Osteoblast (primary cell): Measurements from ENCODE around the gene TMEM238. TPM values are rescaled to one million over a fixed set of nuclear protein-coding genes. Genes with fewer than 3 reads are reported as not detected.
"Not testable (repeated sequence)": the region's sequence is repeated elsewhere in the genome, so short reads cannot be mapped to it uniquely, and the experiment has no call there.

Source experiments
- DNase-seq: peaks from one replicate; pipeline ENCODE4 v3.0.0; 2011; ENCODE audit warnings: low spot score, mixed read lengths; ENCODE audit not compliant: insufficient read length; ENCODE audit errors: missing footprints
- H2AFZ ChIP-seq: 2 replicates; pipeline ENCODE4 v1.6.0; 2011; ENCODE audit warnings: mild to moderate bottlenecking, low read length
- H3K27ac ChIP-seq: 2 replicates; pipeline ENCODE4 v1.5.1; 2011; ENCODE audit warnings: mild to moderate bottlenecking, low read depth, low read length, moderate library complexity
- H3K27me3 ChIP-seq: 2 replicates; pipeline ENCODE4 v1.6.0; 2012; ENCODE audit warnings: mild to moderate bottlenecking, control low read depth, inconsistent platforms, low read length, moderate library complexity; ENCODE audit not compliant: insufficient read depth
- H3K36me3 ChIP-seq: 2 replicates; pipeline ENCODE4 v1.5.1; 2011; ENCODE audit warnings: mild to moderate bottlenecking, low read length, control low read depth, moderate library complexity; ENCODE audit not compliant: insufficient read depth
- H3K4me1 ChIP-seq: 2 replicates; pipeline ENCODE4 v1.5.1; 2011; ENCODE audit warnings: mild to moderate bottlenecking, low read length, control low read depth, moderate library complexity; ENCODE audit not compliant: insufficient read depth
- H3K4me2 ChIP-seq: 2 replicates; pipeline ENCODE4 v1.6.0; 2011; ENCODE audit warnings: mild to moderate bottlenecking, low read length; ENCODE audit not compliant: insufficient read depth
- H3K4me3 ChIP-seq: fragments of 200-600 bp; sonication (generic); 3 replicates; pipeline ENCODE4 v1.5.1; 2012; ENCODE audit warnings: mild to moderate bottlenecking, low read length, inconsistent platforms; ENCODE audit not compliant: insufficient read depth
- H3K79me2 ChIP-seq: 2 replicates; pipeline ENCODE4 v1.6.0; 2012; ENCODE audit warnings: mild to moderate bottlenecking, low read length, control low read depth, inconsistent platforms; ENCODE audit not compliant: insufficient read depth
- H3K9me3 ChIP-seq: 2 replicates; pipeline ENCODE4 v1.5.1; 2011; ENCODE audit warnings: low read depth, low read length, control low read depth
- H4K20me1 ChIP-seq: 2 replicates; pipeline ENCODE4 v1.6.0; 2012; ENCODE audit warnings: mild to moderate bottlenecking, low read length, control low read depth; ENCODE audit not compliant: insufficient read depth
- total RNA-seq: library from RNA; depleted of rRNA; stranded (reverse); fragments of >200 nt; gene quantifications from 2 replicates; pipeline ENCODE4 v1.2.3, GENCODE V29; 2012
- TF ChIP-seq, protein P1 (sequence below): IDR thresholded peaks from 2 replicates; pipeline ENCODE4 v1.5.1; 2011; ENCODE audit warnings: mild to moderate bottlenecking, low read depth, low read length, moderate library complexity; ENCODE audit errors: extremely low read depth

TMEM238 gene
- total RNA-seq, 1 donor: not detected

DNA sequence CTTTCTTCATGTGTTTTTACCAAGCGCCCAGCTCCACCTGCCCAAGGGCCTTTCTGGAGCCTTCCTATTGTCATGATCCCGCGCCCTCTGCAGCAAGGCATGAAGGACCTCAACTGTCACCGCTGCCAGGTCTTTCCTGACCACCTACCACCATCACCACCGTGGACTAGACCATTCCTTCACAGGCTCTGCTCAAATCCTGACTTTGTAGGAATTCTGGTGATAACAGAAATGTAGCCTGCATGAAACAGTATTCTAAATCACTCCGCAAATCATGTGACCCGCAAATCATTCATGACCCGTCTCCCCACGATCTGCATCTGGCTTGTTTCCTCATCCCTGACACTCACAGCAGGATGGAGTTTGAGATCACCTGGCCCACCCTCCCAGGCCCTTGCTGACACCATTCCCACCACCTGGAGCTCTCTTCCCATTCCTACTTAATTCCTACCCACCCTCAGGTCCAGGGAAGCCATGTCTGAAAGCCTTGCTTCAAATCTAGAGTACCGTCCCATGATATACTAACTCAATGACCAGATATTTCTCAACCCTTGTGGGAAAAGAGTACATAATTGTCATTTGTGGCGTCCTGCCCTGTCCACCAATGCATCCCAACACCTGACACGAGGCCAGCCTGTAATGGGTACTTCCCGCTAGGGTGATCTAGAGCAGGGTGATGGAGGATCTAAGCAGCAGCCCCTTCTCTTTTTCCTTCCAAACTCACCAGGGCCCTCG is 22.2 kb upstream of the TMEM238 start:
- Histone ChIP-seq H3K79me2 (peaks cover 45% of the 10 kb centered on the region), H3K4me2 (peak overlapping the region; percentile 81), H4K20me1 (peaks cover 37% of the 10 kb centered on the region), H3K4me3 (peak overlapping the region; percentile 87), H3K27me3 (peaks cover under 1% of the 10 kb centered on the region), H3K4me1 (peaks cover 22% of the 10 kb centered on the region), H2AFZ (no peak overlapping the region), H3K9me3 (no peaks in the 10 kb centered on the region), H3K27ac (peak overlapping the region; percentile 93), H3K36me3 (peaks cover 41% of the 10 kb centered on the region)
- TF ChIP-seq, protein P1, sequence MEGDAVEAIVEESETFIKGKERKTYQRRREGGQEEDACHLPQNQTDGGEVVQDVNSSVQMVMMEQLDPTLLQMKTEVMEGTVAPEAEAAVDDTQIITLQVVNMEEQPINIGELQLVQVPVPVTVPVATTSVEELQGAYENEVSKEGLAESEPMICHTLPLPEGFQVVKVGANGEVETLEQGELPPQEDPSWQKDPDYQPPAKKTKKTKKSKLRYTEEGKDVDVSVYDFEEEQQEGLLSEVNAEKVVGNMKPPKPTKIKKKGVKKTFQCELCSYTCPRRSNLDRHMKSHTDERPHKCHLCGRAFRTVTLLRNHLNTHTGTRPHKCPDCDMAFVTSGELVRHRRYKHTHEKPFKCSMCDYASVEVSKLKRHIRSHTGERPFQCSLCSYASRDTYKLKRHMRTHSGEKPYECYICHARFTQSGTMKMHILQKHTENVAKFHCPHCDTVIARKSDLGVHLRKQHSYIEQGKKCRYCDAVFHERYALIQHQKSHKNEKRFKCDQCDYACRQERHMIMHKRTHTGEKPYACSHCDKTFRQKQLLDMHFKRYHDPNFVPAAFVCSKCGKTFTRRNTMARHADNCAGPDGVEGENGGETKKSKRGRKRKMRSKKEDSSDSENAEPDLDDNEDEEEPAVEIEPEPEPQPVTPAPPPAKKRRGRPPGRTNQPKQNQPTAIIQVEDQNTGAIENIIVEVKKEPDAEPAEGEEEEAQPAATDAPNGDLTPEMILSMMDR: no peak
- peak; percentile 80 for DNase-seq

DNA sequence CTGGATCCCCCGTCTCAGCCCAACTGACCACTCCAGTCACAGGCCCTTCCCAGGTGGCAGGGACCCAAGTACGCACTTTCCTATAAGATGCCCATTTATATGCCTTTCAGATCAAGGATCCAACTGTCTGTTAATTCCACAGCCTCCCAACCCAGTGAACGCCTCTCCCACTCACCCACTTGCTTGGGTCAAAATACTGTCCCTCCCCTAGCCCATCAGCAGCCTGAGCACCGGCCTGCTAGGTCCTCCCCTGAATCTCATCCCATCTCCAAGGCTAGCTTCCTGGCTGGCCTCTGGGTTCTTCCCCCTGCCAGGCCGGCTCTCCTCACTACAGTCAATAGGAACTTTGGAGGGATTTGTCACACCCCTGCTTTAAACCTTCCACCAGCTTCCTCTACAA is 21.5 kb upstream of the TMEM238 start:
- Histone ChIP-seq H3K27ac (peak overlapping the region; percentile 15), H3K36me3 (peaks cover 46% of the 10 kb centered on the region), H4K20me1 (peaks cover 42% of the 10 kb centered on the region), H3K4me3 (peak overlapping the region; percentile 87), H3K4me1 (peaks cover 22% of the 10 kb centered on the region), H3K9me3 (no peaks in the 10 kb centered on the region), H2AFZ (no peak overlapping the region), H3K4me2 (peak overlapping the region; percentile 81), H3K27me3 (no peaks in the 10 kb centered on the region), H3K79me2 (peaks cover 45% of the 10 kb centered on the region)
- DNase-seq: peak; percentile 83
- TF ChIP-seq, protein P1: no peak

DNA sequence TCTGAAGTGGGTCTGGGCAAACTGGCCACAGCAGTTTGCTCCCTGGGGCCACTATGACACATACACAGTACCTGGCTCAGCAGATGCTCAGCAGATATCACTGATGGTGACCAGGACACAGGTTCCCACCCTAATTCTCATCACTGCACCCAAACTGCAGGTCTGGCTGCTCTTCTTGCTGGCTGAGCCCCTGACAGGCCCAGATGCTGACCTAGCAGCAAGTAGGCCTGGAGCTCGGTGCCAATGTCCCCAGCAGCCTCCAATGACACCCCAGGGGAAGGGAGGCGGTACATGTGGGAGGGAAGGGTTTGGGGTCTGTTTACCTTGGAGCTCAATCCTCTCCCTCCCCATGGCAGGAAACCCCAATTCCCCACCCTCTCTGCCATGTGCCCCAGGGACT is 18.4 kb upstream of the TMEM238 start:
- Histone ChIP-seq H2AFZ (no peak overlapping the region), H3K27ac (no peak overlapping the region), H3K79me2 (peaks cover 45% of the 10 kb centered on the region), H3K36me3 (peaks cover 51% of the 10 kb centered on the region), H3K27me3 (no peaks in the 10 kb centered on the region), H3K9me3 (no peaks in the 10 kb centered on the region), H4K20me1 (peaks cover 58% of the 10 kb centered on the region), H3K4me3 (no peak overlapping the region), H3K4me1 (peaks cover 17% of the 10 kb centered on the region), H3K4me2 (no peak overlapping the region)
- TF ChIP-seq, protein P1: no peak
- DNase-seq: peak; percentile 87

DNA sequence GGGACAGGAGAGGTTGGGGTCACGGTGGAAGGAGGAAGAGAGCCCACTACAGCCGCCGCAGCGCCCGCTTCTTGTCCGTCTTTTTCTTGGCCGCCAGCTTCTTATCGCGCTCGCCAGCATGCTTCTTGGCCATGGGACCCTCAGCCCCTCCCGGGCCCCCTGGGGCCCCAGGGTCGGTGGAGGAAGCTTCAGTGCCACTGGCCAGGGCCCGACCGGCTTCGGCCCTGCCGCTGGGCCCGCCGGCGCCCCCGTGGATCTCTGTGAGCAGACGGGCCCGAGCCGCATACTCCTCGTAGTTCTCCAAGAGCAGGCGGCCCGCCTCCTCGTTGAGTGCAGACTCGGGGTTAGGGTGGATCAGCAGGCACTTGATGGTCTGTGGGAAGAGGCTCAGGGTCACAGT is 17.3 kb upstream of the TMEM238 start:
- H3K4me2 ChIP-seq, H3K9me3 ChIP-seq, H2AFZ ChIP-seq, H3K4me3 ChIP-seq, H3K27ac ChIP-seq, DNase-seq, H3K27me3 ChIP-seq: not testable (repeated sequence)
- peaks cover 11% of the 10 kb centered on the region for H3K4me1 ChIP-seq
- peaks cover 53% of the 10 kb centered on the region for H4K20me1 ChIP-seq
- H3K36me3 ChIP-seq: peaks cover 49% of the 10 kb centered on the region
- peaks cover 34% of the 10 kb centered on the region for H3K79me2 ChIP-seq
